HepG2 (cell line): ENCODE results near the gene SLC16A3. TPM values are rescaled to one million over a fixed set of nuclear protein-coding genes. Genes with fewer than 3 reads are reported as not detected.
A peak's percentile ranks its signal among the peaks of the same experiment; 100 is the strongest.

Experiments used
- AGO1 ChIP-seq: fragments of 200-400 bp; formaldehyde crosslinking; IDR thresholded peaks from 2 replicates; pipeline ENCODE4 v1.6.1; 2017; ENCODE audit warnings: mild to moderate bottlenecking, low read depth, low read length, moderate library complexity; ENCODE audit not compliant: poor library complexity, severe bottlenecking
- AHR ChIP-seq: IDR thresholded peaks from 2 replicates; pipeline ENCODE4 v1.6.1; 2018; ENCODE audit warnings: missing genetic modification reagents, missing compliant biosample characterization
- ARNTL ChIP-seq: sonication (generic); formaldehyde crosslinking; IDR thresholded peaks from 2 replicates; pipeline ENCODE4 v1.4.0; 2020; ENCODE audit warnings: mild to moderate bottlenecking, missing genetic modification reagents
- LBX2 ChIP-seq: sonication (generic); formaldehyde crosslinking; IDR thresholded peaks from 2 replicates; pipeline ENCODE4 v1.5.0; 2020; ENCODE audit warnings: missing genetic modification reagents, mild to moderate bottlenecking, borderline replicate concordance
- NR2F6 ChIP-seq, 2 experiments: IDR thresholded peaks; 2 replicates each; pipeline ENCODE4 v1.6.1; 2016; ENCODE audit warnings: antibody characterized with exemption in 1 of 2, mild to moderate bottlenecking in 1 of 2
- POLR2A ChIP-seq, 2 experiments: IDR thresholded peaks; 2 replicates each; pipeline ENCODE4 v1.6.1; 2011; ENCODE audit warnings: low read depth in 2 of 2, low read length in 2 of 2, mild to moderate bottlenecking in 1 of 2, moderate library complexity in 1 of 2; ENCODE audit not compliant: insufficient read depth in 1 of 2
- RFXANK ChIP-seq: IDR thresholded peaks from 2 replicates; pipeline ENCODE4 v1.6.1; 2016
- SOX13 ChIP-seq, 3 experiments: fragments of 450-650 bp in 1 of 3; sonication (generic) in 1 of 3; formaldehyde crosslinking in 1 of 3; IDR thresholded peaks in 2 of 3; conservative IDR thresholded peaks in 1 of 3; 2 replicates each; pipeline versions ENCODE4 v1.5.0 to v1.6.1; 2016 to 2020; ENCODE audit warnings: antibody characterized with exemption in 1 of 3, mild to moderate bottlenecking in 1 of 3, missing compliant biosample characterization in 1 of 3, missing genetic modification reagents in 1 of 3, moderate library complexity in 1 of 3
- TBP ChIP-seq: sonication (generic); formaldehyde crosslinking; IDR thresholded peaks from 2 replicates; pipeline ENCODE4 v1.5.0; 2020; ENCODE audit warnings: missing genetic modification reagents
- TBX3 ChIP-seq: fragments of 450-650 bp; IDR thresholded peaks from 2 replicates; pipeline ENCODE4 v1.6.1; 2017; ENCODE audit warnings: antibody characterized with exemption, mild to moderate bottlenecking, inconsistent platforms, borderline replicate concordance
- WIZ ChIP-seq: sonication (generic); formaldehyde crosslinking; IDR thresholded peaks from 2 replicates; pipeline ENCODE4 v1.5.1; 2020; ENCODE audit warnings: mild to moderate bottlenecking, missing genetic modification reagents
- ZBTB25 ChIP-seq: IDR thresholded peaks from 2 replicates; pipeline ENCODE4 v1.6.1; 2018; ENCODE audit warnings: missing genetic modification reagents
- ZBTB39 ChIP-seq: sonication (generic); formaldehyde crosslinking; IDR thresholded peaks from 2 replicates; pipeline ENCODE4 v1.5.0; 2020; ENCODE audit warnings: missing genetic modification reagents
- ZBTB7B ChIP-seq: sonication (generic); formaldehyde crosslinking; IDR thresholded peaks from 2 replicates; pipeline ENCODE4 v1.4.0; 2020; ENCODE audit warnings: missing genetic modification reagents
- ZNF124 ChIP-seq: sonication (generic); formaldehyde crosslinking; IDR thresholded peaks from 2 replicates; pipeline ENCODE4 v1.4.0; 2020; ENCODE audit warnings: missing genetic modification reagents
- polyA plus RNA-seq, 8 experiments: library from polyadenylated mRNA; depleted of rRNA in 3 of 8; stranded (reverse) in 7 of 8; unstranded in 1 of 8; fragments of >200 nt; fragmentation: Illumina TruSeq in 4 of 8; extraction: Trizol in 4 of 8; gene quantifications; 2 replicates each; pipeline versions ENCODE4 v1.2.1 to v1.2.3, GENCODE V29; 2011 to 2016; ENCODE audit warnings: low read depth in 4 of 8, missing spikeins in 1 of 8, mixed read lengths in 1 of 8; ENCODE audit not compliant: insufficient read depth in 1 of 8
- total RNA-seq, 5 experiments: library from RNA; depleted of rRNA; stranded (reverse); fragments of >200 nt; fragmentation: Illumina TruSeq; extraction: Trizol; gene quantifications; 2 replicates each; pipeline ENCODE4 v1.2.3, GENCODE V29; 2016; ENCODE audit warnings: low read depth in 1 of 5
- TF ChIP-seq, protein P1 (sequence below): sonication (generic); formaldehyde crosslinking; IDR thresholded peaks from 2 replicates; pipeline ENCODE4 v1.4.0; 2020; ENCODE audit warnings: missing genetic modification reagents, low read depth, mild to moderate bottlenecking, borderline replicate concordance
- TF ChIP-seq, protein P2 (sequence below), 2 experiments: IDR thresholded peaks; 2 replicates each; pipeline ENCODE4 v1.6.1; 2011 to 2012; ENCODE audit warnings: low read length in 2 of 2, borderline replicate concordance in 1 of 2, low read depth in 1 of 2, mild to moderate bottlenecking in 1 of 2, moderate library complexity in 1 of 2

SLC16A3 gene
- total and polyA plus RNA-seq, 2 of the 13 experiments (the other 11 are each of a cell fraction or from before 2014, with no cell fraction given), result 242 to 349 TPM

- no peak for TF ChIP-seq SOX13 (IDR thresholded peaks at IDR 0.05)
- TF ChIP-seq SOX13 (CRISPR knock-in tag; conservative IDR thresholded peaks at IDR 0.05 in 1 of 2, IDR thresholded peaks at IDR 0.05 in 1 of 2), result peak in 1 of 2 experiments; percentile 3; a peak in 1 of 4 replicates
- TF ChIP-seq TBX3, result no peak
- TF ChIP-seq ZBTB25 (CRISPR knock-in tag), result no peak
- TF ChIP-seq, protein P1, sequence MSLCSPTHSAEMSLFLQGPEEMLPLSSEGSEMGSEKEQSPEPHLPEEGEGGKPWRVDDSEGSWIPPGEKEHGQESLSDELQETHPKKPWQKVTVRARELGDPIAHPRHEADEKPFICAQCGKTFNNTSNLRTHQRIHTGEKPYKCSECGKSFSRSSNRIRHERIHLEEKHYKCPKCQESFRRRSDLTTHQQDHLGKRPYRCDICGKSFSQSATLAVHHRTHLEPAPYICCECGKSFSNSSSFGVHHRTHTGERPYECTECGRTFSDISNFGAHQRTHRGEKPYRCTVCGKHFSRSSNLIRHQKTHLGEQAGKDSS, result no peak; the same call in 1 of the 2 replicates
- no peak; the same call in 1 of the 2 replicates for TF ChIP-seq ZBTB7B (CRISPR knock-in tag)
- TF ChIP-seq AGO1, result peak; percentile 15
- TF ChIP-seq, protein P2, sequence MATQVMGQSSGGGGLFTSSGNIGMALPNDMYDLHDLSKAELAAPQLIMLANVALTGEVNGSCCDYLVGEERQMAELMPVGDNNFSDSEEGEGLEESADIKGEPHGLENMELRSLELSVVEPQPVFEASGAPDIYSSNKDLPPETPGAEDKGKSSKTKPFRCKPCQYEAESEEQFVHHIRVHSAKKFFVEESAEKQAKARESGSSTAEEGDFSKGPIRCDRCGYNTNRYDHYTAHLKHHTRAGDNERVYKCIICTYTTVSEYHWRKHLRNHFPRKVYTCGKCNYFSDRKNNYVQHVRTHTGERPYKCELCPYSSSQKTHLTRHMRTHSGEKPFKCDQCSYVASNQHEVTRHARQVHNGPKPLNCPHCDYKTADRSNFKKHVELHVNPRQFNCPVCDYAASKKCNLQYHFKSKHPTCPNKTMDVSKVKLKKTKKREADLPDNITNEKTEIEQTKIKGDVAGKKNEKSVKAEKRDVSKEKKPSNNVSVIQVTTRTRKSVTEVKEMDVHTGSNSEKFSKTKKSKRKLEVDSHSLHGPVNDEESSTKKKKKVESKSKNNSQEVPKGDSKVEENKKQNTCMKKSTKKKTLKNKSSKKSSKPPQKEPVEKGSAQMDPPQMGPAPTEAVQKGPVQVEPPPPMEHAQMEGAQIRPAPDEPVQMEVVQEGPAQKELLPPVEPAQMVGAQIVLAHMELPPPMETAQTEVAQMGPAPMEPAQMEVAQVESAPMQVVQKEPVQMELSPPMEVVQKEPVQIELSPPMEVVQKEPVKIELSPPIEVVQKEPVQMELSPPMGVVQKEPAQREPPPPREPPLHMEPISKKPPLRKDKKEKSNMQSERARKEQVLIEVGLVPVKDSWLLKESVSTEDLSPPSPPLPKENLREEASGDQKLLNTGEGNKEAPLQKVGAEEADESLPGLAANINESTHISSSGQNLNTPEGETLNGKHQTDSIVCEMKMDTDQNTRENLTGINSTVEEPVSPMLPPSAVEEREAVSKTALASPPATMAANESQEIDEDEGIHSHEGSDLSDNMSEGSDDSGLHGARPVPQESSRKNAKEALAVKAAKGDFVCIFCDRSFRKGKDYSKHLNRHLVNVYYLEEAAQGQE (IDR thresholded peaks at IDR 0.05; ENCODE audit: borderline replicate concordance in 1 of 2, low read depth in 1 of 2, low read length in 2 of 2), result no peak
- 0 out of 2 replicates have a peak, but pooled peaks have one; percentile 18 for TF ChIP-seq WIZ (CRISPR knock-in tag)
- TF ChIP-seq ZNF124 (CRISPR knock-in tag), result peak; percentile 20; the same call in 1 of the 2 replicates
- no peak for TF ChIP-seq ZBTB39 (CRISPR knock-in tag)
- TF ChIP-seq POLR2A (IDR thresholded peaks at IDR 0.05; ENCODE audit: insufficient read depth in 1 of 2, low read depth in 2 of 2, low read length in 2 of 2), result peak in 1 of 2 experiments; percentile 62; a peak in 2 of 4 replicates
- TF ChIP-seq RFXANK (CRISPR knock-in tag), result no peak
- 0 out of 2 replicates have a peak, but pooled peaks have one; percentile 38 for TF ChIP-seq AHR (CRISPR knock-in tag)
- TF ChIP-seq NR2F6 (IDR thresholded peaks at IDR 0.05), result peak; percentile 17; the same call in 1 of the 2 replicates
- TF ChIP-seq NR2F6 (CRISPR knock-in tag; IDR thresholded peaks at IDR 0.05), result no peak; the same call in none of the 2 replicates
- no peak for TF ChIP-seq ARNTL (CRISPR knock-in tag)
- TF ChIP-seq LBX2 (CRISPR knock-in tag), result no peak; the same call in 1 of the 2 replicates
- TF ChIP-seq TBP (CRISPR knock-in tag), result no peak
Measured at GRCh38 chr17:82229698-82230608, 1.1 kb downstream of the SLC16A3 start (continued).
